Aorta (tissue), 5 donors: ENCODE results near the gene NRIP2. TPM values are rescaled to one million over a fixed set of nuclear protein-coding genes. Genes with fewer than 3 reads are reported as not detected.
A peak's percentile ranks its signal among the peaks of the same experiment; 100 is the strongest.

Source experiments
- ATAC-seq: fragments of 200-7000 bp; cut with Tn5 transposase; one replicate; pipeline ENCODE4 v1.9.1; 2022; ENCODE audit warnings: moderate library complexity; ENCODE audit not compliant: low FRiP score
- DNase-seq, 2 donors: peaks; one replicate each; pipeline ENCODE4 v3.0.0-alpha.2; 2020
- H3K27ac ChIP-seq, 2 donors: one replicate each; pipeline ENCODE4 v1.5.1; 2013; ENCODE audit warnings: low read length in 2 of 2, mild to moderate bottlenecking in 2 of 2, moderate library complexity in 2 of 2, control low read depth in 1 of 2, inconsistent platforms in 1 of 2, low read depth in 1 of 2
- H3K27me3 ChIP-seq, 2 donors: one replicate each; pipeline ENCODE4 v1.6.1; 2013; ENCODE audit warnings: control low read depth in 1 of 2, low read length in 1 of 2, mild to moderate bottlenecking in 1 of 2, moderate library complexity in 1 of 2; ENCODE audit not compliant: insufficient read depth in 2 of 2, control insufficient read depth in 1 of 2
- H3K36me3 ChIP-seq, 2 donors: one replicate each; pipeline ENCODE4 v1.6.1; 2013; ENCODE audit warnings: control low read depth in 1 of 2, low read length in 1 of 2, mild to moderate bottlenecking in 1 of 2; ENCODE audit not compliant: insufficient read depth in 2 of 2, control insufficient read depth in 1 of 2
- H3K4me1 ChIP-seq, 2 donors: one replicate each; pipeline ENCODE4 v1.6.1; 2013; ENCODE audit warnings: low read length in 2 of 2, control low read depth in 1 of 2, mild to moderate bottlenecking in 1 of 2, moderate library complexity in 1 of 2; ENCODE audit not compliant: insufficient read depth in 2 of 2, control insufficient read depth in 1 of 2
- H3K4me3 ChIP-seq, 2 donors: one replicate each; pipeline ENCODE4 v1.5.1; 2013; ENCODE audit warnings: low read length in 2 of 2, control low read depth in 1 of 2, mild to moderate bottlenecking in 1 of 2
- H3K9me3 ChIP-seq: one replicate; pipeline ENCODE4 v1.6.1; 2013; ENCODE audit warnings: mild to moderate bottlenecking, low read length; ENCODE audit not compliant: control insufficient read depth
- WGBS, 2 donors: extraction: QIAGEN DNeasy Blood & Tissue Kit; methylation state at CpG; one replicate each; pipeline ENCODE4 v1.1.7; 2013; 5-methylcytosine and 5-hydroxymethylcytosine counted together
- intact Hi-C, 2 donors: fragments of 100-400 bp; cut with DNase I; formaldehyde crosslinking; loops; one replicate each; pipeline versions ENCODE4 v1.14.2 to v1.15.0; 2022
- polyA plus RNA-seq, 2 donors: library from polyadenylated mRNA; stranded (reverse); fragments of 200-250 nt; gene quantifications; one replicate each; pipeline ENCODE4 v1.2.3, GENCODE V29; 2013
- total RNA-seq, 2 donors: library from RNA; stranded (reverse); fragmentation: NEBNext Ultra II Directional; extraction: Animal tissue kit (Norgen Biotek cat#: 25700); gene quantifications; one replicate each; pipeline ENCODE4 v1.2.1, GENCODE V29; 2021
- donor health status: healthy with polysubstance abuse.
- donor health status: Bipolar disorder and iron deficiency.
- donor health status: DM: no; HTN: no; CAD: no.
- donor health status: DM: no; HTN: no; CAD: no.
- donor health status: DM: yes; HTN: yes; CAD: no.

The NRIP2 gene
- total and polyA plus RNA-seq, 4 donors = 1.8 to 8.1 (median 7.9) TPM

GRCh38 chr12:2805143-2805520, 29.7 kb downstream of the NRIP2 start:
- Histone ChIP-seq H3K36me3 (peaks cover 0 to 12% of the 10 kb centered on the region in 2 donors), H3K27me3 (no peaks in the 10 kb centered on the region), H3K4me1 (no peaks in the 10 kb centered on the region), H3K4me3 (no peak overlapping the region), H3K9me3 (no peaks in the 10 kb centered on the region), H3K27ac (no peak overlapping the region)
- WGBS, 2 donors = 10 to 11% methylated on average over 2 of the region's 2 CpGs
- ATAC-seq = no peak
- intact Hi-C loops = no loop called here
- no peak for DNase-seq

DNA sequence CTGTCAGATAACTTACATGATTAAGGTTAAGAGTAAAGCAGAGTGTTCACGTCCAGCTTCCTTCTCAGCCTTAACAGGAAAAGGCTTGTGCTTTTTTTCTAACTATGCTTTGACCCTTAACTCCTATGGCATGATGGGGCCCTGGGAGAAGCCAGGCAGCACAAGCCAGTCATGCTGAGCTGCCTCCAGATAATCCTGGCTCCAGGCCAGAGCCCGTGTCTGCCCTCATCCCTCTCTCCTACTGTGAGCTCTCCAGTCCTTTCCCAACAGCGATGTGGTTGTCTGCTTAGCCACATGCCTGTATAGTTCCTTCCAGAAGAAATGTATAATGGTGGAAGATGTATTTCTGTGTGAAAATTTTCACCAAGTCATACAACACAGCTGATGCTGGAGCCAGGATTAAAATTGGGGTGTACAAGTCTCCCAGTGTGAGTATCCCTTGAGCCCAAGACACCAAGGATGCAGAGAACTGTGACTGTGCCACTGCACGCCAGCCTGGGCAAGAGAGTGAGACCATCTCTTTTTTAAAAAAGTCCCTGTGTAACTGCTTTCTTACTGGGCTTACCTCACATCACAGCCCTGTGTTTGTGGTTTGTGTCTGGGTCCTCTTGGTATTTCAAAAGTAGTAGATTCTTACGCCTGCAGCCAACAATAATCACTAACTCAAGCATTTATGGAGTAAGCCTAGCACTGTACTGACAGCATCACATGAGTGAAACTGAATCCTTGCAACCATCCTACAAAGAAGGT, 30.3 kb downstream of the NRIP2 start:
- peak; percentile 76 for ATAC-seq
- Histone ChIP-seq H3K27ac (no peak overlapping the region), H3K9me3 (no peaks in the 10 kb centered on the region), H3K4me1 (no peaks in the 10 kb centered on the region), H3K4me3 (no peak overlapping the region), H3K36me3 (peaks cover 0 to 16% of the 10 kb centered on the region in 2 donors), H3K27me3 (no peaks in the 10 kb centered on the region)
- DNase-seq = peak in 1 of 2 donors; percentile 79
- intact Hi-C loops = no loop called here
- WGBS, 2 donors = 29 to 34% methylated on average over 5 of the region's 5 CpGs

DNA sequence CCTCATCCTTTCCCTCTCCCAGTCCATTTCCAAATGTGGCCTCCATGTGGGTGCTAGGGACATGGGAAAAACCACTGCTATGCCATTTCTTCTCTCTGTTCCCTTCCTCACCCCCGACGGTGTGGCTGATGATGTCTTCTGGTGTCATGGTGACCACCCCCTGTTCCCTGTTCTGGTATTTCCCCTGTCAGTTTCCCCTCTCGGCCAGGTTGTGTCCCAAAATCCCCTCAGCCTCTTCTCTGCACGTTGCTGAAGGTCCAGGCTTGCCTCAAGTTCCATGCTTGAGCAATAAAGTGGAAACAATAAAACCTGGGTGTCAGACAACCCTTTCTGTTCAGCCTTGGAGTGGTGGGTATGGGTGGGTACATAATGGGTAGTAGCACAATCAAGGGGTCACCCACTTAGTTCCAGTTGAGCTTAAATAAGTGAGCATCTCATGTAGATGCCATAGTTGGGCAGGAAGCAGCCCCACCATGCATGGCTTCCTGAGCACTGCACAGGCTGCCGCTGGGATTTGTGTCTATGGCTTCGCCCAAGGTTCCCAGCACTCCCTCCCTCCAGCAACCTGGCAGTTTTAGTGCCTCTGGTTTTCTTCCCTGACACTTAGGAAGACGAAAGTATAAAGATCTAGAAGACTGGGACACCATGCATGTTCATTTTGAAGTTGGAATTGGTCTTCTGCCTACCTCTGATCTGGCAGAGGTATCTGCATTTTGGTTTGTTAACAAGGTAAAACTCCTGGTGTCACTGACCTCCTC, 31.0 kb downstream of the NRIP2 start:
- Histone ChIP-seq H3K9me3 (no peaks in the 10 kb centered on the region), H3K27ac (no peak overlapping the region), H3K36me3 (peaks cover 0 to 20% of the 10 kb centered on the region in 2 donors), H3K4me3 (no peak overlapping the region), H3K27me3 (no peaks in the 10 kb centered on the region), H3K4me1 (no peaks in the 10 kb centered on the region)
- DNase-seq = no peak
- 82% methylated on average over 7 of the region's 7 CpGs for WGBS, 2 donors
- no peak for ATAC-seq
- intact Hi-C loops = no loop called here

DNA sequence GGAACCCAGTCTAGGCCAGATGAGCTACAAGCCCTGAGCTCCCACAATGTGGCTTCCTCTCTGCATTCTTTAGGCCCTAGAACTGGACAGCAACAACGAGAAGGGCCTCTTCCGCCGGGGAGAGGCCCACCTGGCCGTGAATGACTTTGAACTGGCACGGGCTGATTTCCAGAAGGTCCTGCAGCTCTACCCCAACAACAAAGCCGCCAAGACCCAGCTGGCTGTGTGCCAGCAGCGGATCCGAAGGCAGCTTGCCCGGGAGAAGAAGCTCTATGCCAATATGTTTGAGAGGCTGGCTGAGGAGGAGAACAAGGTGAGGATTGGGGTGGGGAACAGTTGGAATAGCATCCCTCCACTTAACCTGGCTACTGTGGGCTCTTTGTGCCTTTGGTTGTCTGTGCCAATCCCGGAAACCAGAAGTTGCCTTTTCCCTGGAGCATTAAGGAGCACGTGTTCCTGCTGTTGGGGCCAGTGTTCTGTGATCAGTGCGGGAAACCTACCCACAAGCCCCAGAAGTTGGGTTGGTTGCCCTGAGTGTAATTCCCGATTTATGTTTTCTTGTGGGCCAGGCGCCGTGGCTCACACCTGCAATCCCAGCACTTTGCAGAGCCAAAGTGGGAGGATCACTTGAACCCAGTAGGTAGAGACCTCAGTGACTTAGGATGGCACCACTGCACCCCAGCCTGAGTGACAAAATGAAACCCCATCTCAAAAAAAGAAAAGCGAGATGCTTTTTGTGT, 33.6 kb downstream of the NRIP2 start:
- Histone ChIP-seq H3K36me3 (peaks cover 0 to 24% of the 10 kb centered on the region in 2 donors), H3K9me3 (no peaks in the 10 kb centered on the region), H3K4me3 (no peak overlapping the region), H3K4me1 (peaks cover 0 to 3% of the 10 kb centered on the region in 2 donors), H3K27me3 (no peaks in the 10 kb centered on the region), H3K27ac (no peak overlapping the region)
- WGBS, 2 donors = 57 to 58% methylated on average over 16 of the region's 16 CpGs
- intact Hi-C loops = no loop called here
- no peak for ATAC-seq
- no peak for DNase-seq

DNA sequence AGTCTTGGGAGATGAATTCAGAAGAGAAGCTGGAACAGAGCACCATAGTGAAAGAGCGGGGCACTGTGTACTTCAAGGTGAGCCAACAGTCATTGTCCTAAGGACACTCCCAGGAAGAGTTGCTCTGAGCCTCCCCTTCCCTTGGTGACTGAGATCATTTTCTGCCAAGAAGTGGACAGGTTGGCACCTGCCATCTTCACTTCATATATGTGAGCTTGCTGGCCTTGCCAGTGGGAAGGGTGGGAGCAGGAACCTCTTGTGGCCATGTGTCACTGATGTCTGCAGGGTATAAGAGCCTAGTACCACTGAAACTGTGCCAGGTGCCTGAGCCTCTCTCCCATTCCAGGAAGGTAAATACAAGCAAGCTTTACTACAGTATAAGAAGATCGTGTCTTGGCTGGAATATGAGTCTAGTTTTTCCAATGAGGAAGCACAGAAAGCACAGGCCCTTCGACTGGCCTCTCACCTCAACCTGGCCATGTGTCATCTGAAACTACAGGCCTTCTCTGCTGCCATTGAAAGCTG, 34.7 kb downstream of the NRIP2 start:
- H3K27me3 ChIP-seq = no peaks in the 10 kb centered on the region
- no peak overlapping the region for H3K4me3 ChIP-seq
- DNase-seq (no peak), ATAC-seq (no peak)
- peaks cover 0 to 24% of the 10 kb centered on the region in 2 donors for H3K36me3 ChIP-seq
- H3K4me1 ChIP-seq = peaks cover 0 to 3% of the 10 kb centered on the region in 2 donors
- WGBS, 2 donors = 88 to 91% methylated on average over 3 of the region's 3 CpGs
- H3K9me3 ChIP-seq = no peaks in the 10 kb centered on the region
- intact Hi-C loops = no loop called here
- H3K27ac ChIP-seq = no peak overlapping the region

DNA sequence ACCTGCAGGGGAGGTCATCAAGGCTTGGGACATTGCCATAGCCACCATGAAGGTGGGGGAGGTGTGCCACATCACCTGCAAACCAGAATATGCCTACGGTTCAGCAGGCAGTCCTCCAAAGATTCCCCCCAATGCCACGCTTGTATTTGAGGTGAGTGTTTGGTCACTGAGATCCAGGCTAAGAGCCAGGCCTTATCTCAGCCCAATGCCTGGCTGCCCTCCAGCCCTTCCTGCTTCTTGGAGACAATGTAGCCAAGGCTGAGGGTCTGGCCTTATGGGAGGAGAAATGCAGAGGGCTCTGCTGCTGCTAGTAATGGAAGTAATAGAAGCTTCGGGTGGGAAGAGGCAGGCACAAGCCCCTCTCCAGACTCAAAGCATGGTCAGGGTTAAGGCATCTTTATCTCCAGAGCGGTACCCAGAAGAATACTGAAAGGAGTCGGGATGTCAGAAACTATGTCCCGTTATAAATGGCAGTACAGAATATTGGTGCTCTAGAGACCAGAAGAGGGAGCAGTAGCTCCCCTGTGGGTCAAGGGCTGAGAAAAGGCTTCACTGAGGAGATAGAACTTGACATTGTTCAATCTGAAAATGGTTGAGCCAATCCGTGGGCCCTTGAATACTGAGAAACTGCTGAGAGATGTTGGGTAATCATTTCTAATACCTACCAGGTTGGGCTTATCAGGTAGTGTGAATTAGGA, 37.0 kb downstream of the NRIP2 start:
- Histone ChIP-seq H3K4me1 (peaks cover 0 to 3% of the 10 kb centered on the region in 2 donors), H3K27ac (no peak overlapping the region)

GRCh38 chr12:2796187-2796666, 38.6 kb downstream of the NRIP2 start:
- no peak for ATAC-seq
- peak overlapping the region in 1 of 2 donors; percentile 64 for H3K27ac ChIP-seq
- intact Hi-C loops = loop anchor here in 1 of 2 donors (2.0 kb wide), 1 partner anchor 17 kb away; the partner anchor contains the start of gene ITFG2

More for the DNA sequence above, 37.0 kb downstream of the NRIP2 start:
- no peaks in the 10 kb centered on the region for H3K9me3 ChIP-seq
- WGBS, 2 donors = 45 to 51% methylated on average over 7 of the region's 7 CpGs
- H3K4me3 ChIP-seq = no peak overlapping the region
- peaks cover 0 to 21% of the 10 kb centered on the region in 2 donors for H3K36me3 ChIP-seq
- H3K27me3 ChIP-seq = no peaks in the 10 kb centered on the region
- intact Hi-C loops = loop anchor here in 1 of 2 donors (2.0 kb wide), 1 partner anchor 15 kb away; the partner anchor contains the start of gene ITFG2
- DNase-seq = no peak
- ATAC-seq = no peak

More at GRCh38 chr12:2796187-2796666, 38.6 kb downstream of the NRIP2 start:
- Histone ChIP-seq H3K36me3 (peaks cover 0 to 17% of the 10 kb centered on the region in 2 donors), H3K27me3 (no peaks in the 10 kb centered on the region), H3K4me3 (peak overlapping the region; percentile 58 to 94), H3K4me1 (peaks cover 0 to 3% of the 10 kb centered on the region in 2 donors), H3K9me3 (no peaks in the 10 kb centered on the region)
- no peak for DNase-seq
- 5% methylated on average over 14 of the region's 14 CpGs for WGBS, 2 donors
